Measurements from ENCODE around the gene ARHGAP15.

Gene ARHGAP15

GRCh38 chr2:143604566-143604959, 475.3 kb downstream of the ARHGAP15 start:
- no peak for TF ChIP-seq GATA1 (IDR thresholded peaks at IDR 0.05; ENCODE audit: low read depth, low read length)
- no peak for TF ChIP-seq POLR2A (IDR thresholded peaks at IDR 0.05; ENCODE audit: low read length)
- DNase-seq: no peak

DNA sequence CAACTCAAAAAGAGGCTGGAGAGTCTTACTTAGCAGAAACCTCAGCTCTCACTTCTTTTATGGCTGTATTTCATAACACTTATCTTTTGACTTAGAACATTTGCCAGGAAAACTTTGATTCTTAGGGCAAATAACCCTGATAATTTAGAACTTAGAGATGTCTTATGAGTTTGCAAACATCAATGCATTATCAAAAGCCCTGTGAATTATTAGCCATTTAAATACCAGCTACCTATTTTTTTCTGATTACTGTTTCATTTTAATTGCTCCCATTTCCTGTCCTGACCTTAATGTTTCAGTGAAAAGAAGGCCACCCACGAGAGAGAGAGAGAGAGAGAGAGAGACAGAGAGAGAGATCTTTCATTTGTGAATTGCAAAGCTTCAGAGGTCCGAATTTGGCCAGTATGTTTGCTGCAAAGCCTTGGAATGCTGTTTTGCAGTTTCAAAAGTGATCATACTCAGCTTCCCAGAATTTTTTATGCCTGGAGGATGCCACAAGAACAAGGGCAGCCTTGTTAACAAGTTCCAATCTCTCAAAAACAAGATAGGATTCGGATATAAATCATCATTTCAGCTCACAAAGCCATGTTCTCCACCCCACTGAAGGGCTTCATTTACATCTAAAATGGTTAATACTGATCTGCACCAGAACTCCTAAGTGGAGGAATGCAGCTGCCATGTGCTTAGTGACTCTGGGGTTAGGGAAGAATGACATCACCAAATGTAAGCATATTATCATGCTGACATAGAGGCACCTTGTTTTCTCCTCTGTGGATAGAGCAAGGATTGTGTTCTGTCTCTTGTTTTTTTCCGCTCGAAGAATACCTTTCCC, 478.2 kb downstream of the ARHGAP15 start:
- no peak for DNase-seq
- TF ChIP-seq GATA1 (IDR thresholded peaks at IDR 0.05; ENCODE audit: low read depth, low read length): no peak
- no peak for TF ChIP-seq POLR2A (IDR thresholded peaks at IDR 0.05; ENCODE audit: low read length)

GRCh38 chr2:143608063-143608423, 478.8 kb downstream of the ARHGAP15 start:
- TF ChIP-seq POLR2A (IDR thresholded peaks at IDR 0.05; ENCODE audit: low read length) (no peak), GATA1 (IDR thresholded peaks at IDR 0.05; ENCODE audit: low read depth, low read length) (no peak)
- DNase-seq: no peak

- TF ChIP-seq GATA1 (IDR thresholded peaks at IDR 0.05; ENCODE audit: low read depth, low read length) (no peak), POLR2A (IDR thresholded peaks at IDR 0.05; ENCODE audit: low read length) (no peak)
Measured at GRCh38 chr2:143608758-143609157, 479.5 kb downstream of the ARHGAP15 start.

GRCh38 chr2:143611336-143611735, 482.1 kb downstream of the ARHGAP15 start:
- no peak for TF ChIP-seq GATA1 (IDR thresholded peaks at IDR 0.05; ENCODE audit: low read depth, low read length)
- TF ChIP-seq POLR2A (IDR thresholded peaks at IDR 0.05; ENCODE audit: low read length): no peak
- DNase-seq: no peak

More at GRCh38 chr2:143608758-143609157, 479.5 kb downstream of the ARHGAP15 start:
- DNase-seq: no peak

DNA sequence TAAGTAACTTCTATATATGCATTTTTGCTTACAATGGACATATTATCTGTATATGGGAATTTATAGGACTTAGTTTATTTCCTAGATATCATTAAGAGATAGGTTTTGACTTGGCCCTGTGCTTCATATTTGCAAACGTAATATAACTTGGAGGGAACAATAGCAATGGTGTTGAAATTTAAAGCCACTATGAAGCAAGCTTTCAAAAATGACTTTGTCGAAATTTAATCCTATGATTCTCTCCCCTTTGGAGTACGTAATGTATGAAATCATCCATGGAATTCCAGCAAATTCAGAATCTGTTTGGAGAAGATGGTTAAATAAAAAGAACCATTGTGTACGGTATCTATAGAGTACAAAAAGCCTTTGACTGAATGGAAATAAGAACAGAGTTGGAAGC, 486.3 kb downstream of the ARHGAP15 start:
- TF ChIP-seq GATA1 (IDR thresholded peaks at IDR 0.05; ENCODE audit: low read depth, low read length): no peak
- TF ChIP-seq POLR2A (IDR thresholded peaks at IDR 0.05; ENCODE audit: low read length): no peak

DNA sequence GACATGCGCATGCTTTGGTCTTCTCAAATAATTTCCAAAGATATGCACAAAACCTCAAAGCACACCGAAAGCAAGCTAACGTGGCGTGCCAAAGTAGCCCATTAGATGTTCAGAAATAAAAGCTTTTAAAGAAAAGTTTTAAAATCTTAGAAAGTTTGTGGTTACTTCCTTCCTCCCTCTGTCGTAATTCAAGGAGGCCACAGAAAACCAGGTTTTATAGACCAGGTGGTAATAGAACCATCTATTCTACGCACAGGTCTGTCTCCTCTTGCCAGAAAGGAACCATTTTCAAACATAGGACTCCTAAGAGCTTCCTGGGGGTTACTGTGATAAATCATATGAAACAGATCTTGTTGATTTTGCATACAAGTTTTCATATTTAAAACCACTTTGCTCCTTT, 487.2 kb downstream of the ARHGAP15 start:
- DNase-seq: no peak
- no peak for TF ChIP-seq GATA1 (IDR thresholded peaks at IDR 0.05; ENCODE audit: low read depth, low read length)
- TF ChIP-seq POLR2A (IDR thresholded peaks at IDR 0.05; ENCODE audit: low read length): no peak

More for the DNA sequence above, 486.3 kb downstream of the ARHGAP15 start:
- no peak for DNase-seq

DNA sequence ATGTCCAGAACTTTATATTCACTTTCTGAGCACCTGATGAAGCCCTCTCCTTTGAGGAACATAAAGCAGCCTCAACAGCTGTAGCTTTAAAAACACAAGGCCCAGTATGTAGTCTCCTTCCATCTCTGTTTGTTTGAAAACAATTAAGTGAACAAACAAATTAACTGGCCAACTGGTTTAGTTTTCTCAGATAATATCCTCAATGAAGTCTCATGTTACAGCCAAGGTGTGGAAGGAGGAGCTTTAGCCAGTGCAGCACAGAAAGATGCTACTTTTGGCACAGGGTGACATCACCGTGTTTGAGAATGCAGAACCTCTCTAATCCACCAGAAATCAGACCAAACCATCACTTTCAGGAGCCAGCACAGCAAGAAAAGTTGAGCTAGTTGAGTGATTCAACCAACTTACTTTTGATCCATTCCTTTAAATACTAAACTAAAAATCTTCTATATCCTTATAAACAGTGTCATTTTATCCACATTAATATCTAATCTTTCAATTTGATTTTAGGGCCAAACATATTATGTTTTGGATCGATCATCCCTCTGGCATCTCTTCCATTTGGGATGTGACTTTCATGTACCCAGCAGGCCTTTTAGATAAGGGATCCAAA, 488.7 kb downstream of the ARHGAP15 start:
- no peak for DNase-seq
- TF ChIP-seq POLR2A (IDR thresholded peaks at IDR 0.05; ENCODE audit: low read length) (no peak), GATA1 (IDR thresholded peaks at IDR 0.05; ENCODE audit: low read depth, low read length) (no peak)

- DNase-seq: no peak
- no peak for TF ChIP-seq GATA1 (IDR thresholded peaks at IDR 0.05; ENCODE audit: low read depth, low read length)
- no peak for TF ChIP-seq POLR2A (IDR thresholded peaks at IDR 0.05; ENCODE audit: low read length)
Measured at GRCh38 chr2:143622106-143622505, 492.9 kb downstream of the ARHGAP15 start.

DNA sequence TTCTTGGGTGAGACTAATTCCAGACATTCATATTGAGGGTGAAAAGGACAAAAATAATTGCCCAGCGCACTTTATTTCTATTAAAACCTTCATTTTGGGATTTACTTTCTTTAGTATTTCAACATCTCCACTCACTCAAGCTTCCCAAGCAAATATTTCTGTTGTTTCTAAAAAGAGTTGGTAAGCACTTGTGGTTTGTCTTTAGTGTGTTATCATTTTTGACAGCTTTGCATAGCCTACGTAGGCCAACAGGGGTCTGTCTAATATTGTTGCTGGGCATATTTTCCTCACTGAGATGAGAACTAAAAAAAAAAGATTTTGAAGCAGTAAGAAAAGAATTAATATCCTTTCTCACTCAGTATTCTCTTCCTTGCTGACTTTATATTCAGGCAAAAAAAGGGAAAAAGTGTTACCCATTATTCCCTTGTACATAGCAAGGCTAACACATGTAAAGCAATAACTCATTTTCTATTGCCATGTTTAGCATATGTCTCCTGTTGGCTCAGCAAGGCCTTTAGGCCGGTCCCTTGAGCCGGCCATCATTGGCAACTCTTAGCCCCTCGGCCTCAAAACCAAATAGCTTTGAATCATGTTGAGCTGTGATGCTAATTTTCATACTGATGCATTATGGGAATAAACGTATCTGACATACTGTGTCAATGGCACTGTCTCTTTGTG, 494.2 kb downstream of the ARHGAP15 start:
- DNase-seq: no peak
- TF ChIP-seq POLR2A (IDR thresholded peaks at IDR 0.05; ENCODE audit: low read length) (no peak), GATA1 (IDR thresholded peaks at IDR 0.05; ENCODE audit: low read depth, low read length) (no peak)

- DNase-seq: no peak
- no peak for TF ChIP-seq GATA1 (IDR thresholded peaks at IDR 0.05; ENCODE audit: low read depth, low read length)
- no peak for TF ChIP-seq POLR2A (IDR thresholded peaks at IDR 0.05; ENCODE audit: low read length)
Measured at GRCh38 chr2:143623909-143624260, 494.7 kb downstream of the ARHGAP15 start.

- no peak for TF ChIP-seq POLR2A (IDR thresholded peaks at IDR 0.05; ENCODE audit: low read length)
- no peak for TF ChIP-seq GATA1 (IDR thresholded peaks at IDR 0.05; ENCODE audit: low read depth, low read length)
- no peak for DNase-seq
Measured at GRCh38 chr2:143629340-143629739, 500.1 kb downstream of the ARHGAP15 start.

DNA sequence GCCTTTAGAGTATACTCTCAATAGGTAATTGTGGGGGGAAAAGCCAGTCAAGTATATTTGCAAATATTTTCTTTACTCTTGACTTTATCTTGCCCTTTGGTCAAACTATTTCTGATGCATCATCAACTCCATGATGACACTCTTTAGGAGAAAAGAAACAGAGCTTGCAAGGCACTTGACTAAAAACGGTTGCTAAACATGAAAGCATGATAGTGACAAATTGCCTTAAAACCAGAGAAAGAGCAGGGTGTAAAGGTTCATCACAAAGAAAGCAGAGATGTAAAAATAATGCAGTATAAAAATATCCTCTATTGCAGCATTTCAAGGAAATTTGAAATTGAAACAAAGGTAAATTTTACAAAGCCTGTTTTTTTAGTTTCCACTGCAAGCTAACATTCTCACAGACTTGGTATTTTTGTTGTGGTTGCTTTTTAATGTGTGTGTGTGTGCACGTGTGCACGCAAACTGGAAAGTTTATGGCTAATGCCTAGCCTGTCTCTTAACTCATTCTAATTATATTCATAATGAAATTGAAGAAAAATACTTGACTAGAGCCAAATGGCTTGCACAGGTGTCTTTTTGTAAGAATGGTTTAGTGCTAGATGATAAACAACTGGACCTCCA, 503.6 kb downstream of the ARHGAP15 start:
- no peak for TF ChIP-seq POLR2A (IDR thresholded peaks at IDR 0.05; ENCODE audit: low read length)
- no peak for TF ChIP-seq GATA1 (IDR thresholded peaks at IDR 0.05; ENCODE audit: low read depth, low read length)
- no peak for DNase-seq

DNA sequence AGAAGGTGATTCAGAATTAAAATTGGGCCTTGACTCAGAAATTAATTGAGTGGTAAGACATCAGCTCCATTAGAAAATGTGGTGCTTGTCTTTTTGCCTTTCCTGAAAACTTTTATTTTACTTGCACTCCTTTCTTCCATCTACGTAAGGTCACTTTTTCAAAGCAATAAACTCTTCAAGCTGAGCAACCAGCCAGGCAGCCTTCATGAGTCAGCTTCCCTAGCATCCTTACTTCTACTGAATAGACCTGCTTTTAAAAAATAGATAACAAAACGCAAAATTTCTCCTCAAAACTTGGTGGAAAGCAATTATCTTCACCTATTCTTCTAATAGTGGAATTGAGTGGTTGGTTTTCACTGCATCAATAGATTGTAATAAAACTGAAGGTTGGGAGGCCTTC, 504.2 kb downstream of the ARHGAP15 start:
- TF ChIP-seq GATA1 (IDR thresholded peaks at IDR 0.05; ENCODE audit: low read depth, low read length) (no peak), POLR2A (IDR thresholded peaks at IDR 0.05; ENCODE audit: low read length) (no peak)
- DNase-seq: no peak

All from erythroblast (primary cell).